CD4-positive, alpha-beta T cell (primary cell): Measurements from ENCODE around the gene DUSP14. TPM values are rescaled to one million over a fixed set of nuclear protein-coding genes. Genes with fewer than 3 reads are reported as not detected.

Experiments used
- ATAC-seq: fragments of 200-7000 bp; cut with Tn5 transposase; one replicate; pipeline ENCODE4 v1.10.0; 2022; ENCODE audit warnings: mild to moderate bottlenecking; ENCODE audit not compliant: poor library complexity
- CTCF ChIA-PET: fragments of 350-600 bp; sonication (Branson Sonifier 250); formaldehyde crosslinking; loops from one replicate; lab custom pipeline; 2021; ENCODE audit warnings: antibody characterized with exemption, inconsistent platforms; lab: Charles Lee
- POLR2A ChIA-PET: fragments of 350-600 bp; sonication (Branson Sonifier 250); formaldehyde crosslinking; loops from one replicate; lab custom pipeline; 2021; ENCODE audit warnings: antibody characterized with exemption, inconsistent platforms; lab: Charles Lee
- DNase-seq, 14 experiments: peaks; one replicate each; pipeline ENCODE4 v3.0.0-alpha.2; 2013 to 2020; ENCODE audit warnings: mixed read lengths in 2 of 14
- H3K27ac ChIP-seq, 2 donors: one replicate each; pipeline versions ENCODE4 v1.5.1 to v1.7.0; 2013; ENCODE audit warnings: low read length in 2 of 2, low read depth in 1 of 2, mild to moderate bottlenecking in 1 of 2
- H3K27me3 ChIP-seq, 2 experiments: 1 replicate in 1 of 2; 2 replicates in 1 of 2; pipeline versions ENCODE4 v1.6.1 to v1.7.0; 2013; ENCODE audit warnings: low read length in 2 of 2, control low read depth in 1 of 2, mild to moderate bottlenecking in 1 of 2, moderate library complexity in 1 of 2; ENCODE audit not compliant: insufficient read depth in 2 of 2, control insufficient read depth in 1 of 2
- H3K36me3 ChIP-seq: one replicate; pipeline ENCODE4 v1.6.1; 2013; ENCODE audit warnings: low read length, control low read depth; ENCODE audit not compliant: insufficient read depth
- H3K4me1 ChIP-seq: one replicate; pipeline ENCODE4 v1.6.1; 2013; ENCODE audit warnings: low read length, control low read depth; ENCODE audit not compliant: insufficient read depth
- H3K4me3 ChIP-seq: one replicate; pipeline ENCODE4 v1.5.1; 2013; ENCODE audit warnings: mild to moderate bottlenecking, low read length, moderate library complexity
- H3K9me3 ChIP-seq, 2 experiments: 1 replicate in 1 of 2; 2 replicates in 1 of 2; pipeline versions ENCODE4 v1.6.1 to v1.7.0; 2013; ENCODE audit warnings: low read length in 2 of 2, mild to moderate bottlenecking in 2 of 2, control low read depth in 1 of 2, moderate library complexity in 1 of 2; ENCODE audit not compliant: control insufficient read depth in 1 of 2, insufficient read depth in 1 of 2
- H3K27ac Mint-ChIP-seq: one replicate; pipeline ENCODE4 v1.8.0; 2020; ENCODE audit warnings: mixed read lengths
- H3K27me3 Mint-ChIP-seq: one replicate; pipeline ENCODE4 v1.8.0; 2021; ENCODE audit warnings: mixed read lengths
- H3K36me3 Mint-ChIP-seq: one replicate; pipeline ENCODE4 v1.8.0; 2021; ENCODE audit warnings: low read depth, mixed read lengths
- H3K4me1 Mint-ChIP-seq: one replicate; pipeline ENCODE4 v1.8.0; 2021; ENCODE audit warnings: low read depth, mixed read lengths
- H3K4me3 Mint-ChIP-seq: one replicate; pipeline ENCODE4 v1.8.0; 2020; ENCODE audit warnings: mild to moderate bottlenecking, mixed read lengths
- H3K9me3 Mint-ChIP-seq: one replicate; pipeline ENCODE4 v1.8.0; 2020; ENCODE audit warnings: mixed read lengths
- intact Hi-C, 2 experiments: fragments of 100-400 bp; cut with DNase I in 1 of 2; cut with micrococcal nuclease in 1 of 2; formaldehyde crosslinking; loops; one replicate each; pipeline versions ENCODE4 v1.15.1 to v1.9.0; 2023 to 2025; cut with DNase I, micrococcal nuclease
- total RNA-seq, 174 experiments: library from RNA in 2 of 174; stranded (reverse) in 2 of 174; gene quantifications; one replicate each; pipeline ENCODE4 v1.2.3 and lab custom pipeline; 2021 to 2026
- TF ChIP-seq, protein P1 (sequence below): fragments of 200-600 bp; IDR thresholded peaks from one replicate; pipeline ENCODE4 v1.8.0; 2022; ENCODE audit warnings: antibody characterized with exemption, mild to moderate bottlenecking

DUSP14 gene
- total RNA-seq, 2 experiments from 2014 or later = 4.4 to 4.9 TPM

DNA sequence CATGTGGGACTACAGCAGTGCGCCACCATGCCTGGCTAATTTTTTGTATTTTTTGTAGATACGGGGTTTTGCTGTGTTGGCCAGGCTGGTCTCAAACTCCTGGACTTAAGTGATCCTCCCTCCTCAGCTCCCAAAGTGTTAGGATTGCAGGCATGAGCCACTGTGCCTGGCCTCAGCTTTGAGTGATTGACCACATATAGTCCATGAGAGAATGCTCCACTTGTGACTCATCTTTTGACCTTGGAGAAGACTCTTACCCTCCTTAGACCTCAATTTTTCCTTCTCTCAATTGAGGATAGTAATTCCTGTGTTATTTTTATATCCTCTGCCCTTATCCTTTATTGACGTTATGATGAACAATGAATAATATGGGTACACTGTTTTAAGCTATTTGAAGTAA lies 30.9 kb upstream of the DUSP14 start:
- TF ChIP-seq, protein P1, sequence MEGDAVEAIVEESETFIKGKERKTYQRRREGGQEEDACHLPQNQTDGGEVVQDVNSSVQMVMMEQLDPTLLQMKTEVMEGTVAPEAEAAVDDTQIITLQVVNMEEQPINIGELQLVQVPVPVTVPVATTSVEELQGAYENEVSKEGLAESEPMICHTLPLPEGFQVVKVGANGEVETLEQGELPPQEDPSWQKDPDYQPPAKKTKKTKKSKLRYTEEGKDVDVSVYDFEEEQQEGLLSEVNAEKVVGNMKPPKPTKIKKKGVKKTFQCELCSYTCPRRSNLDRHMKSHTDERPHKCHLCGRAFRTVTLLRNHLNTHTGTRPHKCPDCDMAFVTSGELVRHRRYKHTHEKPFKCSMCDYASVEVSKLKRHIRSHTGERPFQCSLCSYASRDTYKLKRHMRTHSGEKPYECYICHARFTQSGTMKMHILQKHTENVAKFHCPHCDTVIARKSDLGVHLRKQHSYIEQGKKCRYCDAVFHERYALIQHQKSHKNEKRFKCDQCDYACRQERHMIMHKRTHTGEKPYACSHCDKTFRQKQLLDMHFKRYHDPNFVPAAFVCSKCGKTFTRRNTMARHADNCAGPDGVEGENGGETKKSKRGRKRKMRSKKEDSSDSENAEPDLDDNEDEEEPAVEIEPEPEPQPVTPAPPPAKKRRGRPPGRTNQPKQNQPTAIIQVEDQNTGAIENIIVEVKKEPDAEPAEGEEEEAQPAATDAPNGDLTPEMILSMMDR = no peak
- ATAC-seq (no peak), DNase-seq (no peak)
- H3K9me3 Mint-ChIP-seq = no peaks in the 10 kb centered on the region
- no peaks in the 10 kb centered on the region for H3K27me3 ChIP-seq
- no peaks in the 10 kb centered on the region for H3K9me3 ChIP-seq
- intact Hi-C loops = no loop called here
- H3K4me3 Mint-ChIP-seq = no peak overlapping the region
- ChIA-PET POLR2A (no interaction called here), CTCF (interaction anchor here (1.2 kb wide), 1 partner anchor 15 kb away, joined by 4 read pairs; no protein-coding TSS in a partner anchor)
- no peak overlapping the region for H3K27ac ChIP-seq
- peaks cover 32% of the 10 kb centered on the region for H3K36me3 Mint-ChIP-seq
- H3K36me3 ChIP-seq = peaks cover 26% of the 10 kb centered on the region
- H3K27ac Mint-ChIP-seq = no peak overlapping the region
- no peaks in the 10 kb centered on the region for H3K4me1 ChIP-seq
- H3K27me3 Mint-ChIP-seq = no peaks in the 10 kb centered on the region
- no peak overlapping the region for H3K4me3 ChIP-seq
- H3K4me1 Mint-ChIP-seq = no peaks in the 10 kb centered on the region

DNA sequence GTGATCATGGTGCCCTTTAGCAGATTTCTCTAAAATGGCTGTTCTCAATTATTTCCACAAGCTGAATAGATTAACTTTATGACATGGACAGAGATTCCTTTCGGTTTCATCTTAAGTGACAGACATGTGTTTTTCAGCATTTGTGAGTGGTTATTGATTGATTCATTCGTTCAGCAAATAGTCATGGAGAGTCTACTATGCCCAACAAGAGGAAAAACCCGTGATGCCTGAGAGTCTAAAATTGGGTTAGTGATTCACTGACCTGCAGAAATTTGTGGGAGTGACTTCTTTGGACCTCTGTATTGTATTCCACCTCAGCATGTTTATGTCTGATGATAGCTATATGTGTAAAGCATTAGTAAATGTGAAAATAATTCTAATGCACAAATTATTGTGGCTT lies 28.0 kb upstream of the DUSP14 start:
- Histone ChIP-seq H3K27ac (no peak overlapping the region), H3K4me1 (peaks cover 2% of the 10 kb centered on the region), H3K9me3 (no peaks in the 10 kb centered on the region), H3K4me3 (no peak overlapping the region), H3K27me3 (no peaks in the 10 kb centered on the region), H3K36me3 (peaks cover 45% of the 10 kb centered on the region)
- TF ChIP-seq, protein P1 = no peak
- Mint-ChIP-seq H3K4me1 (peaks cover 5% of the 10 kb centered on the region), H3K9me3 (no peaks in the 10 kb centered on the region), H3K27me3 (no peaks in the 10 kb centered on the region), H3K4me3 (no peak overlapping the region), H3K36me3 (peaks cover 53% of the 10 kb centered on the region), H3K27ac (no peak overlapping the region)
- DNase-seq (no peak), ATAC-seq (no peak)
- intact Hi-C loops = no loop called here
- ChIA-PET POLR2A (no interaction called here), CTCF (no interaction called here)

DNA sequence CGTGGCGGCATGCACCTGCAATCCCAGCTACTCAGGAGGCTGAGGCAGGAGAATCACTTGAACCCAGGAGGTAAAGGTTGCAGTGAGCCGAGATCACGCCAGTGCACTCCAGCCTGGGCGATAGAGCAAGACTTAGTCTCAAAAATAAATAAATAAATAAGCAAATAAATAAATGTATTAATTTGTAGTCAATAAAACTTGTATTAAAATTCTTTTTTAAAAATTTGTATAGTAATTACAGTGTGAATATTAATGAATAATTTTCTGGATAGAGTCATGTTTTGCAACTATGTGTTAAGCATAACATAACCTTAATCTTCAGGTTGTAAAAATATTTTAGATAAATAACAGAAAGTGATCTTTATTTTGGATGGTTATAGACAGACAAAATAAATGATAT lies 27.2 kb upstream of the DUSP14 start:
- Histone ChIP-seq H3K9me3 (no peaks in the 10 kb centered on the region), H3K36me3 (peaks cover 48% of the 10 kb centered on the region), H3K4me3 (no peak overlapping the region), H3K4me1 (peaks cover 2% of the 10 kb centered on the region), H3K27me3 (no peaks in the 10 kb centered on the region), H3K27ac (no peak overlapping the region)
- ChIA-PET POLR2A (no interaction called here), CTCF (no interaction called here)
- Mint-ChIP-seq H3K4me3 (no peak overlapping the region), H3K27me3 (no peaks in the 10 kb centered on the region), H3K36me3 (peaks cover 59% of the 10 kb centered on the region), H3K9me3 (no peaks in the 10 kb centered on the region), H3K4me1 (peaks cover 5% of the 10 kb centered on the region), H3K27ac (no peak overlapping the region)
- ATAC-seq = no peak
- TF ChIP-seq, protein P1 = no peak
- intact Hi-C loops = no loop called here
- no peak for DNase-seq
